Hepatocyte (in vitro differentiated cells): ENCODE data around the gene STAT1. TPM values are rescaled to one million over a fixed set of nuclear protein-coding genes. Genes with fewer than 3 reads are reported as not detected.

Experiments used
- DNase-seq: peaks from one replicate; pipeline ENCODE4 v3.0.0-alpha.2; 2016; ENCODE audit warnings: low spot score
- H2AFZ ChIP-seq: fragments of 200-600 bp; sonication (generic); 2 replicates; pipeline ENCODE4 v1.6.0; 2016; ENCODE audit warnings: antibody characterized with exemption, mild to moderate bottlenecking
- H3K27ac ChIP-seq: fragments of 200-600 bp; sonication (generic); 2 replicates; pipeline ENCODE4 v1.5.1; 2016; ENCODE audit warnings: mild to moderate bottlenecking
- H3K27me3 ChIP-seq: fragments of 200-600 bp; sonication (generic); 2 replicates; pipeline ENCODE4 v1.6.1; 2016
- H3K36me3 ChIP-seq: fragments of 200-600 bp; sonication (generic); replicated peaks from 2 replicates; pipeline ENCODE4 v1.5.1; 2016; ENCODE audit warnings: low read depth; ENCODE audit not compliant: insufficient read depth
- H3K4me1 ChIP-seq: fragments of 200-600 bp; sonication (generic); 2 replicates; pipeline ENCODE4 v1.5.1; 2016; ENCODE audit warnings: mild to moderate bottlenecking, moderate library complexity; ENCODE audit not compliant: insufficient read depth
- H3K4me2 ChIP-seq: fragments of 200-600 bp; sonication (generic); 2 replicates; pipeline ENCODE4 v1.6.0; 2016
- H3K4me3 ChIP-seq: fragments of 200-600 bp; sonication (generic); 2 replicates; pipeline ENCODE4 v1.5.1; 2016; ENCODE audit warnings: mild to moderate bottlenecking
- H3K79me2 ChIP-seq: fragments of 200-600 bp; sonication (generic); 2 replicates; pipeline ENCODE4 v1.6.0; 2017; ENCODE audit warnings: mild to moderate bottlenecking
- H3K9me2 ChIP-seq: fragments of 200-600 bp; sonication (generic); replicated peaks from 2 replicates; pipeline ENCODE4 v1.6.0; 2017; ENCODE audit warnings: mild to moderate bottlenecking; ENCODE audit not compliant: insufficient read depth
- H3K9me3 ChIP-seq: fragments of 200-600 bp; sonication (generic); 2 replicates; pipeline ENCODE4 v1.5.1; 2016; ENCODE audit warnings: low read depth, mild to moderate bottlenecking
- H4K20me1 ChIP-seq: fragments of 200-600 bp; sonication (generic); 2 replicates; pipeline ENCODE4 v1.6.0; 2016; ENCODE audit warnings: mild to moderate bottlenecking; ENCODE audit not compliant: insufficient read depth, poor library complexity, severe bottlenecking
- EZH2 ChIP-seq: fragments of 200-600 bp; sonication (generic); IDR thresholded peaks from 2 replicates; pipeline ENCODE4 v1.6.1; 2016; ENCODE audit warnings: antibody characterized with exemption, mild to moderate bottlenecking, borderline replicate concordance
- EZH2phosphoT487 ChIP-seq: fragments of 200-600 bp; sonication (generic); IDR thresholded peaks from one replicate; pipeline ENCODE4 v1.6.1; 2018; ENCODE audit warnings: antibody characterized with exemption, mild to moderate bottlenecking, low read depth, moderate library complexity; ENCODE audit not compliant: unreplicated experiment, severe bottlenecking
- WGBS: methylation state at CpG from one replicate; pipeline ENCODE4 v1.1.6; 2016; ENCODE audit warnings: low lambda C conversion rate; ENCODE audit errors: missing lambda C conversion rate; 5-methylcytosine and 5-hydroxymethylcytosine counted together
- polyA plus RNA-seq: library from polyadenylated mRNA; unstranded; fragments of >200 nt; fragmentation: Nextera tagmentation; extraction: Ambion mirVana; gene quantifications from 2 replicates; pipeline ENCODE4 v1.2.1, GENCODE V29; 2016
- total RNA-seq: library from RNA; depleted of rRNA; stranded (reverse); fragments of >200 nt; gene quantifications from 2 replicates; pipeline ENCODE4 v1.2.3, GENCODE V29; 2014
- TF ChIP-seq, protein P1 (sequence below): fragments of 200-600 bp; sonication (generic); IDR thresholded peaks from 2 replicates; pipeline ENCODE4 v1.5.1; 2016; ENCODE audit warnings: antibody characterized with exemption, mild to moderate bottlenecking; ENCODE audit not compliant: poor library complexity

Gene STAT1
- total and polyA plus RNA-seq, 2 experiments from 2014 or later: 53.3 to 124 TPM

DNA sequence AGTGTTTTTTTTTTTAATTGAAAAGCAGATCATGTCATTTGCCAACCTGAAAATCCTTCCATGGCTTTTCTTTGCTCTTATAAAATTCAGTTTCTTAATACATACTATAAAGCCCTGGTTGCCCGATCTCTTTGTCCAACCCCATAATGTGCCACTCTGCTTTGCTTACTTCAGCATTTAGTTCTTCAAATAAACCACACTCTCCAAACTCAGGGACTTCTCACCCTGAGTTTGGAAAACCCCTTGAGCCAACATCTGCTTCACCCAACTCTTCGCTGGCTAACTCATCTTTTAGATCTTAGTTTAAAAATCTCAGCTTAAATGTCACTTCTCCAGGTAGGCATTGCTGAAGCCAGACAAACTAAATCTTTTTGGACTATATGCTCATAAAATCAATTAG, 1.3 kb upstream of the STAT1 start:
- H3K27me3 ChIP-seq: no peaks in the 10 kb centered on the region
- no peak overlapping the region for H3K4me3 ChIP-seq
- H3K36me3 ChIP-seq: no peaks in the 10 kb centered on the region
- H4K20me1 ChIP-seq: peaks cover 4% of the 10 kb centered on the region
- H3K9me2 ChIP-seq: no peaks in the 10 kb centered on the region
- no peaks in the 10 kb centered on the region for H3K9me3 ChIP-seq
- H3K4me2 ChIP-seq: no peak overlapping the region
- 97% methylated on average over 2 of the region's 2 CpGs for WGBS
- H3K79me2 ChIP-seq: peaks cover 33% of the 10 kb centered on the region
- no peak overlapping the region for H2AFZ ChIP-seq
- H3K27ac ChIP-seq: peak overlapping the region; percentile 91
- no peak for TF ChIP-seq EZH2
- no peak for TF ChIP-seq EZH2phosphoT487
- TF ChIP-seq, protein P1, sequence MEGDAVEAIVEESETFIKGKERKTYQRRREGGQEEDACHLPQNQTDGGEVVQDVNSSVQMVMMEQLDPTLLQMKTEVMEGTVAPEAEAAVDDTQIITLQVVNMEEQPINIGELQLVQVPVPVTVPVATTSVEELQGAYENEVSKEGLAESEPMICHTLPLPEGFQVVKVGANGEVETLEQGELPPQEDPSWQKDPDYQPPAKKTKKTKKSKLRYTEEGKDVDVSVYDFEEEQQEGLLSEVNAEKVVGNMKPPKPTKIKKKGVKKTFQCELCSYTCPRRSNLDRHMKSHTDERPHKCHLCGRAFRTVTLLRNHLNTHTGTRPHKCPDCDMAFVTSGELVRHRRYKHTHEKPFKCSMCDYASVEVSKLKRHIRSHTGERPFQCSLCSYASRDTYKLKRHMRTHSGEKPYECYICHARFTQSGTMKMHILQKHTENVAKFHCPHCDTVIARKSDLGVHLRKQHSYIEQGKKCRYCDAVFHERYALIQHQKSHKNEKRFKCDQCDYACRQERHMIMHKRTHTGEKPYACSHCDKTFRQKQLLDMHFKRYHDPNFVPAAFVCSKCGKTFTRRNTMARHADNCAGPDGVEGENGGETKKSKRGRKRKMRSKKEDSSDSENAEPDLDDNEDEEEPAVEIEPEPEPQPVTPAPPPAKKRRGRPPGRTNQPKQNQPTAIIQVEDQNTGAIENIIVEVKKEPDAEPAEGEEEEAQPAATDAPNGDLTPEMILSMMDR: no peak
- no peak for DNase-seq
- H3K4me1 ChIP-seq: peaks cover 17% of the 10 kb centered on the region

DNA sequence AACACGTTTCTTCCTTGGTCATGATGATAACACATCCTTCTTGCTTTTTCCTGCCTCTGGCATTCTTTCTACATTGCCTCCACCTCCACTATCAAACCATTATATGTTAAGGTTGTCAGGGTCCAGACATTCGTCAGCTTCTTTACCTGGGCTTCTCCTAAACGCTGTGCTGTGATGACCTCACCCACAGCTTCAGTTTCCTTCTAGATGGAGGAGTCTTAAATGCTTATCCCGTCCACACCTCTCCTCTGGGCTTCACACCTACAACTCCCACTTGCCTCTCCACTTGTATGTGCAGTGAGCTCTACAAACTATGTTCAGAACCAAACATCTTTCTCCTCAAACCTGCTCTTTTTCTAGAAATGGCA, 666 bp upstream of the STAT1 start:
- peak overlapping the region; percentile 55 for H2AFZ ChIP-seq
- H3K4me2 ChIP-seq: peak overlapping the region; percentile 73
- H3K4me3 ChIP-seq: peak overlapping the region; percentile 9
- DNase-seq: no peak
- WGBS: 39% methylated on average over 4 of the region's 4 CpGs
- H3K9me2 ChIP-seq: no peaks in the 10 kb centered on the region
- TF ChIP-seq EZH2 (no peak), EZH2phosphoT487 (no peak)
- TF ChIP-seq, protein P1: no peak
- H3K4me1 ChIP-seq: peaks cover 17% of the 10 kb centered on the region
- no peaks in the 10 kb centered on the region for H3K36me3 ChIP-seq
- H4K20me1 ChIP-seq: peaks cover 4% of the 10 kb centered on the region
- peaks cover 35% of the 10 kb centered on the region for H3K79me2 ChIP-seq
- H3K27me3 ChIP-seq: no peaks in the 10 kb centered on the region
- no peaks in the 10 kb centered on the region for H3K9me3 ChIP-seq
- peak overlapping the region; percentile 91 for H3K27ac ChIP-seq

DNA sequence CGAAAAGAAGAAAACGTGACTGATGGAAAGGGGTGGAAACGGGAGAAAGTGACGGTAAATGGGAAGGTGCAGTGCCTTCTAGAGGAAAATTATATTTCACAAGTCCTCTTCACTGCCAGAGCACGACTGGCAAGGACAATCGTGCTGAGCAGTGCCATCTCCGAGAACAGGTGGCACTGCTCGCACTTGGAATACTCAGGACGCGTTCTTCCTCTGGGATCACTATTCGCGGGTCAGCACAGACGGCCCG, 364 bp downstream of the STAT1 start:
- peaks cover 17% of the 10 kb centered on the region for H3K4me1 ChIP-seq
- peak overlapping the region; percentile 59 for H3K4me3 ChIP-seq
- no peaks in the 10 kb centered on the region for H3K27me3 ChIP-seq
- peaks cover 4% of the 10 kb centered on the region for H4K20me1 ChIP-seq
- peak overlapping the region; percentile 91 for H3K27ac ChIP-seq
- no peaks in the 10 kb centered on the region for H3K36me3 ChIP-seq
- peaks cover 35% of the 10 kb centered on the region for H3K79me2 ChIP-seq
- H3K9me3 ChIP-seq: no peaks in the 10 kb centered on the region
- WGBS: under 1% methylated on average over 14 of the region's 14 CpGs
- H3K9me2 ChIP-seq: no peaks in the 10 kb centered on the region
- H3K4me2 ChIP-seq: peak overlapping the region; percentile 89
- peak overlapping the region; percentile 61 for H2AFZ ChIP-seq
- DNase-seq: no peak
- TF ChIP-seq EZH2: no peak
- no peak for TF ChIP-seq EZH2phosphoT487

DNA sequence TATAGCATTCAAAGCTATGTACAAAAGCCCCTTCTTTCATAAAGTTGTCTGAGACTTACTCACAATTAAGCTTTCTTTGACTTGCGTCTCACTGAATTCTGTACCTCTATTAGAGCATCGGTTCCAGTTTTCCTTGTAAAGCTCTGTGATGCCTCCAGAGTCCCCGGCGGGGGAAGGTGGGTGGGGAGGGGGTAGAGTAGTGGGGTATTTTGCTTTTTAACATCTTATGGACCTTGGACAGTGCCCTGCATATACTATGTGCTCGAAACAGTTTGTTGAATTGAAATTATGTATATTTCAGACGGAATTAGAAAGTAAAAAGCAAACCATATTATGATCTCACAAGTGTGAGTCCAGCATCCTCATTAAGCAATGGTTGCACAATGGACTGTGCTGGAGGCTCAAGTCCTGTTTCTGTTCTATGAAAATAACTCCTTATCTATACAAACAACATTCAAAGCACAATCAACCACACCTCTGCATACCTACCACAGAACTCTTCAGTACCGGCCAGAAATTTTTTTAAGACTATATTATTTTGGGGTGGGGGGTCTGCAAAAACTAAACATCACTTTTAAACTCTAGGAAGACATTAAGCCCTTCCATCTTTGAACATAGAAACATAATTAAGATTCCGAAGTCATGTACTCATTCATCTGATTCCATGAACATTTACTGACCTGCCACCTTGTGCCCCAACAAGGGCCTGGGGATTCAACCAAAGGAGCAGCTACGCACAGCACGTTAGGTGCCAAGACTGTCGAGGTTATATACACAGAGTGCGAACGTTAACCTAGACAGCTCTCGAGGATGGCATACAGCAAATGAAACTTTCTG, 908 bp downstream of the STAT1 start:
- H3K9me3 ChIP-seq: no peaks in the 10 kb centered on the region
- H3K79me2 ChIP-seq: peaks cover 35% of the 10 kb centered on the region
- H4K20me1 ChIP-seq: peaks cover 4% of the 10 kb centered on the region
- H3K4me2 ChIP-seq: peak overlapping the region; percentile 89
- TF ChIP-seq EZH2phosphoT487 (no peak), EZH2 (no peak)
- TF ChIP-seq, protein P1: no peak
- peak; percentile 30 for DNase-seq
- no peaks in the 10 kb centered on the region for H3K27me3 ChIP-seq
- H3K9me2 ChIP-seq: no peaks in the 10 kb centered on the region
- WGBS: 46% methylated on average over 14 of the region's 14 CpGs
- peak overlapping the region; percentile 61 for H2AFZ ChIP-seq
- peak overlapping the region; percentile 59 for H3K4me3 ChIP-seq
- no peaks in the 10 kb centered on the region for H3K36me3 ChIP-seq
- H3K4me1 ChIP-seq: peaks cover 17% of the 10 kb centered on the region
- peak overlapping the region; percentile 91 for H3K27ac ChIP-seq
